Activated naive CD4-positive, alpha-beta T cell treated with anti-CD3 and anti-CD28 coated beads, Interleukin-2, amount 50 U/mL, for 16 hours (primary cell): ENCODE data around the gene FCHSD2.
"Not testable (repeated sequence)": the region's sequence is repeated elsewhere in the genome, so short reads cannot be mapped to it uniquely, and the experiment has no call there.

ENCODE experiments used
- DNase-seq: peaks from one replicate; pipeline ENCODE4 v3.0.0-alpha.2; 2020

Gene FCHSD2

GRCh38 chr11:72813740-72814285, 328.3 kb downstream of the FCHSD2 start:
- peak; percentile 86 for DNase-seq

- DNase-seq = peak; percentile 71
These were observed 329.0 kb downstream of the FCHSD2 start for GRCh38 chr11:72812967-72813739.

GRCh38 chr11:72812604-72812966, 329.5 kb downstream of the FCHSD2 start:
- DNase-seq = no peak

- not testable (repeated sequence) for DNase-seq
These were observed 330.4 kb downstream of the FCHSD2 start for GRCh38 chr11:72811686-72812085.

- no peak for DNase-seq
These were observed 333.8 kb downstream of the FCHSD2 start for GRCh38 chr11:72808331-72808798.

GRCh38 chr11:72807792-72808191, 334.3 kb downstream of the FCHSD2 start:
- no peak for DNase-seq

GRCh38 chr11:72807021-72807693, 335.0 kb downstream of the FCHSD2 start:
- no peak for DNase-seq

GRCh38 chr11:72806378-72806777, 335.7 kb downstream of the FCHSD2 start:
- DNase-seq = not testable (repeated sequence)

GRCh38 chr11:72805216-72805615, 336.9 kb downstream of the FCHSD2 start:
- no peak for DNase-seq

GRCh38 chr11:72802822-72803221, 339.3 kb downstream of the FCHSD2 start:
- no peak for DNase-seq

- no peak for DNase-seq
These were observed 342.7 kb downstream of the FCHSD2 start for GRCh38 chr11:72799441-72799840.

- DNase-seq = no peak
These were observed 343.8 kb downstream of the FCHSD2 start for GRCh38 chr11:72798361-72798760.

- peak; percentile 94 for DNase-seq
These were observed 348.4 kb downstream of the FCHSD2 start, which contains the start of gene STARD10 for GRCh38 chr11:72793425-72794367. Gene STARD10, minus strand, starts transcription at chr11:72794047. Its CDS starts 12,866 bp downstream, at chr11:72781181.

GRCh38 chr11:72793076-72793424, 349.1 kb downstream of the FCHSD2 start:
- no peak for DNase-seq

- no peak for DNase-seq
These were observed 349.6 kb downstream of the FCHSD2 start for GRCh38 chr11:72792437-72793021.

GRCh38 chr11:72791228-72791627, 350.9 kb downstream of the FCHSD2 start:
- DNase-seq = not testable (repeated sequence)

- no peak for DNase-seq
These were observed 352.5 kb downstream of the FCHSD2 start for GRCh38 chr11:72789493-72790131.

- DNase-seq = no peak
These were observed 353.9 kb downstream of the FCHSD2 start for GRCh38 chr11:72788241-72788640.

- no peak for DNase-seq
These were observed 354.7 kb downstream of the FCHSD2 start for GRCh38 chr11:72787216-72788104.
